Adrenal gland (tissue), 5 donors: ENCODE data around the gene ZNF653.

Experiments used
- POLR2A ChIP-seq, 2 donors: fragments of 450-650 bp; IDR thresholded peaks; one replicate each; pipeline ENCODE4 v1.6.1; 2017; ENCODE audit warnings: antibody characterized with exemption in 2 of 2, mild to moderate bottlenecking in 2 of 2, moderate library complexity in 1 of 2
- TF ChIP-seq, protein P1 (sequence below), 6 experiments: fragments of 450-650 bp in 4 of 6; fragments of 200-600 bp in 2 of 6; sonication (generic) in 1 of 6; IDR thresholded peaks; 1 replicate in 5 of 6; 2 replicates in 1 of 6; pipeline versions ENCODE4 v1.5.1 to v1.8.0; 2016 to 2021; ENCODE audit warnings: antibody characterized with exemption in 6 of 6, mild to moderate bottlenecking in 2 of 6, moderate library complexity in 1 of 6
- donor health status: DM: no; HTN: no; CAD: no.

DNA sequence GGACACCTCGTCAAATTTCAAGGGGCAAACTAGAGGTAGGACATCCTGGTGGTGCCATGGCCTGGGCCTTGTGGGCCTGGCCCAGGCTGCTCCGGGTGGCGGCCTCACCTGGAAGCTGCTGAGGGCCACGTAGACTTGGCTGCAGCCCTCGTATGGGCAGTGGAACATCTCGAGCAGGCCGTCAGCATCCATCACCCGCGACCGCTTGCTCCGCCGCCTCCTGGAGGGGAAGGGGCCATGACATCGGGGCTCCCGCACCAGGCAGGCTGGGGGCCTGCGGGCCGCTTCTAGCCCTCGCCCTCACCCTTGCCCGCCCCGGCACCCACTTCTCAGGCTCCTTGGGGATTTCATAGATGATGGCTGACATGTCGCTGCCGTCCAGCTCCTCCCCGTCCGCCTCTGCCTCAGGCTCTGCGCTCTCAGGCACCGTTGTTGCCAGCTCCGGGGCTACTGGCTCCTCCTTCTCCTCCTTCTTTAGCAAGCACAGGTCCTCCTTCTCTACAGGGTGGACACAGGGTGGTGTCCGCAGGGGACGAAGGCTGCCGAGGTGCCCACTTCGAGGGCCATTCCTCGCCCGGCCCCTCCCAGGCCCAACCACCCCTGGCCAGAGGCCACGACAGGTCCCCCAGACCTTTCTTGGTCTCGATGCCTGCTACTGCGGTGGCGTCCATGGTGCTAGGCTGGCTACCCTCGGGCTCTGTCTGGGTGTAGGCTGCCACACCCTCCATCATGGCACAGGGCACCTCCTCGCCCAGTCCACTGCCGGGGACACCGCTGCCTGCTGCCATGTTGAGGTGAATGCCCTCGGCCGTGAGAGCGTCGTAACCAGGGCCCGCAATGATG is 18.8 kb downstream of the ZNF653 start:
- TF ChIP-seq, protein P1, sequence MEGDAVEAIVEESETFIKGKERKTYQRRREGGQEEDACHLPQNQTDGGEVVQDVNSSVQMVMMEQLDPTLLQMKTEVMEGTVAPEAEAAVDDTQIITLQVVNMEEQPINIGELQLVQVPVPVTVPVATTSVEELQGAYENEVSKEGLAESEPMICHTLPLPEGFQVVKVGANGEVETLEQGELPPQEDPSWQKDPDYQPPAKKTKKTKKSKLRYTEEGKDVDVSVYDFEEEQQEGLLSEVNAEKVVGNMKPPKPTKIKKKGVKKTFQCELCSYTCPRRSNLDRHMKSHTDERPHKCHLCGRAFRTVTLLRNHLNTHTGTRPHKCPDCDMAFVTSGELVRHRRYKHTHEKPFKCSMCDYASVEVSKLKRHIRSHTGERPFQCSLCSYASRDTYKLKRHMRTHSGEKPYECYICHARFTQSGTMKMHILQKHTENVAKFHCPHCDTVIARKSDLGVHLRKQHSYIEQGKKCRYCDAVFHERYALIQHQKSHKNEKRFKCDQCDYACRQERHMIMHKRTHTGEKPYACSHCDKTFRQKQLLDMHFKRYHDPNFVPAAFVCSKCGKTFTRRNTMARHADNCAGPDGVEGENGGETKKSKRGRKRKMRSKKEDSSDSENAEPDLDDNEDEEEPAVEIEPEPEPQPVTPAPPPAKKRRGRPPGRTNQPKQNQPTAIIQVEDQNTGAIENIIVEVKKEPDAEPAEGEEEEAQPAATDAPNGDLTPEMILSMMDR (IDR thresholded peaks at IDR 0.05) = no peak
- no peak for TF ChIP-seq POLR2A (IDR thresholded peaks at IDR 0.05)
